HEK293 (cell line): Measurements from ENCODE around the gene MMAB.

Experiments used
- CTCF ChIA-PET: fragments of 350-600 bp; formaldehyde crosslinking; extraction: SDS; loops from one replicate; lab custom pipeline; 2021; ENCODE audit warnings: antibody characterized with exemption; lab: Yijun Ruan, JAX
- POLR2A ChIA-PET: fragments of 300-600 bp; formaldehyde crosslinking; extraction: SDS; loops from one replicate; lab custom pipeline; 2020; ENCODE audit warnings: antibody characterized with exemption, inconsistent platforms; lab: Yijun Ruan, JAX
- H3K27ac ChIP-seq: fragments of 200-500 bp; sonication (Bioruptor generic); 2 replicates; pipeline ENCODE4 v1.5.1; 2014; ENCODE audit warnings: low read depth, low read length, control low read depth, inconsistent platforms; ENCODE audit errors: extremely low read depth
- H3K36me3 ChIP-seq, 2 experiments: fragments of 200-500 bp in 1 of 2; sonication (Bioruptor generic) in 1 of 2; 1 replicate in 1 of 2; 2 replicates in 1 of 2; pipeline ENCODE4 v1.5.1; 2014 to 2017; ENCODE audit warnings: inconsistent platforms in 2 of 2, low read length in 2 of 2; ENCODE audit not compliant: control insufficient read depth in 2 of 2, insufficient read depth in 1 of 2
- H3K4me1 ChIP-seq: fragments of 200-500 bp; sonication (Bioruptor generic); 2 replicates; pipeline ENCODE4 v1.5.1; 2014; ENCODE audit warnings: mild to moderate bottlenecking, low read length, inconsistent platforms; ENCODE audit not compliant: control insufficient read depth, insufficient read depth
- H3K4me3 ChIP-seq: 2 replicates; pipeline ENCODE4 v1.5.1; 2011; ENCODE audit warnings: low read depth, mild to moderate bottlenecking, control low read depth, low read length, moderate library complexity
- H3K9me3 ChIP-seq: fragments of 200-500 bp; sonication (Bioruptor generic); 2 replicates; pipeline ENCODE4 v1.5.1; 2014; ENCODE audit warnings: low read depth, low read length, inconsistent platforms; ENCODE audit not compliant: control insufficient read depth, insufficient read depth
- GLIS1 ChIP-seq: fragments of 450-650 bp; formaldehyde crosslinking; IDR thresholded peaks from 2 replicates; pipeline ENCODE4 v1.5.1; 2016; ENCODE audit warnings: missing biosample characterization, missing genetic modification characterization
- KLF1 ChIP-seq: fragments of 450-650 bp; formaldehyde crosslinking; IDR thresholded peaks from 2 replicates; pipeline ENCODE4 v1.5.1; 2016; ENCODE audit warnings: missing biosample characterization, missing genetic modification characterization
- MEIS1 ChIP-seq: sonication (generic); formaldehyde crosslinking; IDR thresholded peaks from 2 replicates; pipeline ENCODE4 v1.8.1; 2022; ENCODE audit warnings: missing genetic modification reagents, mild to moderate bottlenecking, borderline replicate concordance
- RBAK ChIP-seq: fragments of 450-650 bp; formaldehyde crosslinking; IDR thresholded peaks from 2 replicates; pipeline ENCODE4 v1.5.1; 2016; ENCODE audit warnings: missing biosample characterization, missing genetic modification characterization
- ZBTB21 ChIP-seq: fragments of 450-650 bp; formaldehyde crosslinking; IDR thresholded peaks from 2 replicates; pipeline ENCODE4 v1.5.1; 2017; ENCODE audit warnings: missing biosample characterization, missing genetic modification characterization
- ZFHX2 ChIP-seq: fragments of 450-650 bp; formaldehyde crosslinking; conservative IDR thresholded peaks from 2 replicates; pipeline ENCODE4 v1.5.1; 2016; ENCODE audit warnings: missing biosample characterization, missing genetic modification characterization
- ZFP3 ChIP-seq: fragments of 450-650 bp; formaldehyde crosslinking; IDR thresholded peaks from 2 replicates; pipeline ENCODE4 v1.5.1; 2016; ENCODE audit warnings: low read depth, missing biosample characterization, missing genetic modification characterization
- ZFP37 ChIP-seq: fragments of 450-650 bp; formaldehyde crosslinking; IDR thresholded peaks from 2 replicates; pipeline ENCODE4 v1.5.1; 2016; ENCODE audit warnings: missing biosample characterization, missing genetic modification characterization
- ZFP41 ChIP-seq: fragments of 450-650 bp; formaldehyde crosslinking; IDR thresholded peaks from 2 replicates; pipeline ENCODE4 v1.5.1; 2016; ENCODE audit warnings: missing biosample characterization, missing genetic modification characterization, borderline replicate concordance
- ZNF112 ChIP-seq: fragments of 450-650 bp; formaldehyde crosslinking; IDR thresholded peaks from 2 replicates; pipeline ENCODE4 v1.5.0; 2017; ENCODE audit warnings: missing biosample characterization, missing genetic modification characterization
- ZNF202 ChIP-seq: fragments of 450-650 bp; formaldehyde crosslinking; IDR thresholded peaks from 2 replicates; pipeline ENCODE4 v1.5.1; 2016; ENCODE audit warnings: missing biosample characterization, missing genetic modification characterization, borderline replicate concordance
- ZNF324 ChIP-seq: fragments of 450-650 bp; formaldehyde crosslinking; IDR thresholded peaks from 2 replicates; pipeline ENCODE4 v1.5.1; 2016; ENCODE audit warnings: missing biosample characterization, missing genetic modification characterization
- ZNF416 ChIP-seq: fragments of 450-650 bp; formaldehyde crosslinking; IDR thresholded peaks from 2 replicates; pipeline ENCODE4 v1.5.1; 2016; ENCODE audit warnings: missing biosample characterization, missing genetic modification characterization
- ZNF501 ChIP-seq: fragments of 450-650 bp; formaldehyde crosslinking; IDR thresholded peaks from 2 replicates; pipeline ENCODE4 v1.5.1; 2016; ENCODE audit warnings: missing biosample characterization, missing genetic modification characterization
- ZNF518A ChIP-seq: fragments of 450-650 bp; formaldehyde crosslinking; conservative IDR thresholded peaks from 2 replicates; pipeline ENCODE4 v1.5.1; 2016; ENCODE audit warnings: low read depth, missing biosample characterization, missing genetic modification characterization
- ZNF555 ChIP-seq: fragments of 450-650 bp; formaldehyde crosslinking; conservative IDR thresholded peaks from 2 replicates; pipeline ENCODE4 v1.5.1; 2017; ENCODE audit warnings: missing biosample characterization, mild to moderate bottlenecking, missing genetic modification characterization, inconsistent platforms
- ZNF571 ChIP-seq: fragments of 450-650 bp; formaldehyde crosslinking; IDR thresholded peaks from 2 replicates; pipeline ENCODE4 v1.5.0; 2017; ENCODE audit warnings: missing biosample characterization, missing genetic modification characterization
- ZNF626 ChIP-seq: fragments of 450-650 bp; sonication (Bioruptor Pico); formaldehyde crosslinking; IDR thresholded peaks from 2 replicates; pipeline ENCODE4 v1.5.1; 2018; ENCODE audit warnings: missing biosample characterization, missing genetic modification characterization, inconsistent platforms
- ZNF707 ChIP-seq: fragments of 450-650 bp; formaldehyde crosslinking; IDR thresholded peaks from 2 replicates; pipeline ENCODE4 v1.5.1; 2016; ENCODE audit warnings: missing biosample characterization, missing genetic modification characterization
- ZSCAN16 ChIP-seq: fragments of 450-650 bp; formaldehyde crosslinking; IDR thresholded peaks from 2 replicates; pipeline ENCODE4 v1.5.1; 2016; ENCODE audit warnings: missing biosample characterization, missing genetic modification characterization
- ZSCAN4 ChIP-seq: fragments of 450-650 bp; formaldehyde crosslinking; IDR thresholded peaks from 2 replicates; pipeline ENCODE4 v1.5.1; 2017; ENCODE audit warnings: missing biosample characterization, missing genetic modification characterization
- TF ChIP-seq, protein P1 (sequence below): fragments of 450-650 bp; formaldehyde crosslinking; IDR thresholded peaks from 2 replicates; pipeline ENCODE4 v1.5.1; 2016; ENCODE audit warnings: missing biosample characterization, missing genetic modification characterization

Gene MMAB

DNA sequence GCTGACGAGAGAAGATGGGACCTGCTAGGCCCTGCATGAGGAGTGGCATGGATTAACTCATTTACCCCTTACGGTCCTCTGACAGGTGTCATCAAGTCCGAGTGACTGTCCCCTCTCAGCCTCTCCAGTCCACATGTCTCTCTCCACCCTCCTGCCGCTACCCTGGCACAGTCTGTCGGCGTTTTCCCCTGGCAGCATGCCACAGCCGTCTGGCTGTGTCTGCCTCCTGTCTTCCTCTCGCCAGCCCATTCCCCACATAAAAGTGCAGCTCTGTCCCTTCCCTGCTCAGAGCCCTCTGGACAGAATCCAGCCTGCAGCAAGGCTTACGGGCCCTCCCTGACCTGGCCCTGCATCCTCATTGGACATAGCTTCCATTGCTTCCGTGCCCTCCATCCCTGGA lies 50.2 kb downstream of the MMAB start:
- ChIA-PET CTCF (interaction anchor here (0.9 to 1.1 kb wide), 2 partner anchors 75 to 95 kb away, joined by 3 to 7 read pairs; no protein-coding TSS in a partner anchor), POLR2A (no interaction called here)
- Histone ChIP-seq H3K9me3 (no peaks in the 10 kb centered on the region), H3K4me3 (no peak overlapping the region), H3K27ac (no peak overlapping the region), H3K4me1 (no peaks in the 10 kb centered on the region), H3K36me3 (peaks cover 9 to 81% of the 10 kb centered on the region in 2 experiments; a peak in 2 of 3 replicates)
- no peak for TF ChIP-seq GLIS1 (tag by site-specific recombination)
- TF ChIP-seq ZFP3 = no peak
- TF ChIP-seq ZFP37 (tag by site-specific recombination) = no peak
- no peak for TF ChIP-seq KLF1
- TF ChIP-seq ZSCAN4 (tag by site-specific recombination) = no peak
- TF ChIP-seq ZNF626 (tag by site-specific recombination) = no peak
- no peak for TF ChIP-seq ZNF707 (tag by site-specific recombination)

DNA sequence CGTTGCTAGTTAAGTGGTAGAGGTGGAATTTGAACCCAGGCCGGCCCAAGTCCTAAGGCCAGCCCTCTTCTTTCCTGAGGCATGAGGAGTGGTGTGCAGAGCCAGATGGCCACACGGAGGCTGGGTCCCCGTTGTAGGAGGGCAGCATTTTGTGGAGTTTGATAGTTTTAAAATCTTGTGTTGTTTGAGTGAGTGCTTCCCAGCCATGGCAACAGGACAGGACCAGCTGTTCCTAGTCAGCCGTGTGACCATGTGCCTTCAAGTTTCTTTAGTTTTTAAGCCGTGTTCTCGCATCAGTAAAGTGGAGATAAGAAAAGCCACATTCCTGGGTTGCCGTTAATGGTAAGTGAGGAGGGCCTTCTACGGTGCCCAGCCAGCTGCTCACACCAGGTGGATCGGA lies 51.5 kb downstream of the MMAB start:
- POLR2A ChIA-PET = no interaction called here
- Histone ChIP-seq H3K4me1 (no peaks in the 10 kb centered on the region), H3K9me3 (no peaks in the 10 kb centered on the region), H3K4me3 (no peak overlapping the region), H3K36me3 (peaks cover 9 to 88% of the 10 kb centered on the region in 2 experiments; a peak in 2 of 3 replicates), H3K27ac (no peak overlapping the region)
- TF ChIP-seq ZNF571 (tag by site-specific recombination) = no peak
- no peak for TF ChIP-seq ZNF202 (tag by site-specific recombination)
- no peak for TF ChIP-seq ZSCAN16 (tag by site-specific recombination)
- no peak for TF ChIP-seq ZNF555 (tag by site-specific recombination)
- no peak for TF ChIP-seq ZBTB21 (tag by site-specific recombination)
- TF ChIP-seq, protein P1, sequence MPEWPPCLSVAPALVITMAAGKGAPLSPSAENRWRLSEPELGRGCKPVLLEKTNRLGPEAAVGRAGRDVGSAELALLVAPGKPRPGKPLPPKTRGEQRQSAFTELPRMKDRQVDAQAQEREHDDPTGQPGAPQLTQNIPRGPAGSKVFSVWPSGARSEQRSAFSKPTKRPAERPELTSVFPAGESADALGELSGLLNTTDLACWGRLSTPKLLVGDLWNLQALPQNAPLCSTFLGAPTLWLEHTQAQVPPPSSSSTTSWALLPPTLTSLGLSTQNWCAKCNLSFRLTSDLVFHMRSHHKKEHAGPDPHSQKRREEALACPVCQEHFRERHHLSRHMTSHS (tag by site-specific recombination) = no peak
- no peak for TF ChIP-seq ZFHX2 (tag by site-specific recombination)
- TF ChIP-seq ZFP41 (tag by site-specific recombination) = no peak
- TF ChIP-seq ZNF112 (tag by site-specific recombination) = no peak
- TF ChIP-seq ZNF518A (tag by site-specific recombination) = no peak
- TF ChIP-seq ZNF501 (tag by site-specific recombination) = no peak
- TF ChIP-seq RBAK (tag by site-specific recombination) = no peak
- TF ChIP-seq ZNF416 (tag by site-specific recombination) = no peak
- no peak for TF ChIP-seq ZNF324 (tag by site-specific recombination)
- no peak for TF ChIP-seq MEIS1
- CTCF ChIA-PET = interaction anchor here (1.5 to 7.2 kb wide), 2 partner anchors 26 to 253 kb away, joined by 4 to 89 read pairs; no protein-coding TSS in a partner anchor
